ENCODE results near the gene PCNT.

The PCNT gene

GRCh38 chr21:46489800-46490199 is 165.8 kb downstream of the PCNT start:
- no peak for DNase-seq

- DNase-seq, result no peak
These were observed 167.6 kb downstream of the PCNT start for GRCh38 chr21:46491553-46491952.

DNA sequence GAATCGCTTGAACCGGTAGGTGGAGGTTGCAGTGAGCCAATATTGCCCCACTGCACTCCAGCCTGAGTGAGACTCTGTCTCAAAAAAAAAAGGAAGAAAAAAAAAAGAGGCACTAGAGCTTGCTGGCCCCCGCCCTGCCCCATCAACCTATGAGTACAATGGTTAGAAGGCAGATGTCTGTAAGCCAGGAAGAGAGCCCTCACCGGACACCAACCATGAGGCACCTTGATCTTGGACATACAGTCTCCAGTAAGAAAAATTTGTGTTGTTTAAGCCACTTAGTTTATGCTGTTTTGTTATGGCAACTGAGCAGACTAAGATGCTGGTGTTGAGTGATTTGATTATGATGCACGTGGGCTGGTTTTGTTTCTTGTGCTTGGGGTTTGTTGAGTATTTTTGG is 168.9 kb downstream of the PCNT start:
- DNase-seq, result no peak

GRCh38 chr21:46493828-46494227 is 169.9 kb downstream of the PCNT start:
- DNase-seq, result no peak

All from NCI-H1092 (cell line).